Prostate gland (tissue), 2 donors: ENCODE data around the gene ABCA6.

Experiments used
- CTCF ChIP-seq, 4 experiments: fragments of 200-600 bp in 2 of 4; fragments of 450-650 bp in 2 of 4; sonication (generic) in 2 of 4; IDR thresholded peaks; 1 replicate in 3 of 4; 2 replicates in 1 of 4; pipeline ENCODE4 v1.5.1; 2016 to 2019; ENCODE audit warnings: antibody characterized with exemption in 4 of 4, mild to moderate bottlenecking in 2 of 4, moderate library complexity in 2 of 4
- POLR2A ChIP-seq: fragments of 450-650 bp; IDR thresholded peaks from one replicate; pipeline ENCODE4 v1.6.1; 2016; ENCODE audit warnings: antibody characterized with exemption, mild to moderate bottlenecking
- POLR2AphosphoS5 ChIP-seq: sonication (generic); formaldehyde crosslinking; IDR thresholded peaks from one replicate; pipeline ENCODE4 v1.6.1; 2017; ENCODE audit warnings: antibody characterized with exemption

- TF ChIP-seq CTCF (IDR thresholded peaks at IDR 0.05) (no peak), POLR2A (no peak), POLR2AphosphoS5 (no peak)
Measured at GRCh38 chr17:69088643-69089200, 53.0 kb downstream of the ABCA6 start.
